GM18870 (cell line): Measurements from ENCODE around the gene C22orf23.
"Not testable (repeated sequence)": the region's sequence is repeated elsewhere in the genome, so short reads cannot be mapped to it uniquely, and the experiment has no call there.

Experiments
- ATAC-seq: cut with Tn5 transposase; IDR thresholded peaks from one replicate; pipeline ENCODE4 v1.9.1; 2021; ENCODE audit warnings: moderate library complexity; ENCODE audit not compliant: unreplicated experiment

The C22orf23 gene

DNA sequence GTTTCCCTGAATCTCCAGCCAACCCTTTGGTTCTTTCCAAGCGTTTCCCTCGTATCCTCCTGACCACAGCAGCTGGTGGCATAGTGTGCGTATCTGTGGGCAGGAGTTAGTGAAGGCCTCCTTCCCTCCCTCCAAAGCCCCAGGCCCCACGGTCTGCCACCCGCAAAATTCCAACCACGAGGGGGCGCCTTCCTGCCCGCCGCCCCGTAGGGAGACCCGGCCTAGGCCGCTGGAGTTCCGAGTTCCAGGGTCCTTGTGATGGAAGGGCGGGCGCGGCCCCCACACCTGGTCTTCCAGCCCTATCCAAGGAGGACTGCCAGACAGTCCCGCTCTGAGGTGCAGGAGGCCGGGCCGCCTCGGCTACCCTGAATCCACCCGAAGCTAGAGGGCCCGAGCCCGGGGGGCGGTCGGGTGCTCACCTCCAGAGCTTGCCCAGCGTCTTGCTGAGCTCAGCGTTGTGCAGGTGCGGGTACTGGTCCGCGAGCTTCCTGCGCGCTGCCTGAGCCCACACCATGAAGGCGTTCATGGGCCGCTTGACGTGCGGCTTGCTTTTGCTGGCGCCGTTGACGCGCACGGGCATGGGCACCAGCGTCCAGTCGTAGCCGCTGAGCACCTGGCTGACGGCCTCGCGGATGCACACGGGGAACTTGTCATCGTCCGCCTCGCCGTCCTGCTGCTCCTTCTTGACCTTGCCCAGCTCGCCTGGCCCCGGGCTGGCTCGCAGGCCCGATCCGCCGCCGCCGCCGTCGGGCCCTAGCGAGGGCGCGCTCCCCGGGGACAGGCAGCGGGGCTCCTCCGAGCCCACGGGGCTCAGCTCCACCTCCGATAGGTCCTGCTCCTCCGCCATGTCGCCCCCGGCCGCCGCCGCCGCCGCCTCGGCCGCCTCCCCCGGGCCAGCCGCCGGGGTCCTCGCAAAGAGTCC lies 29.8 kb upstream of the C22orf23 start:
- ATAC-seq = no peak

DNA sequence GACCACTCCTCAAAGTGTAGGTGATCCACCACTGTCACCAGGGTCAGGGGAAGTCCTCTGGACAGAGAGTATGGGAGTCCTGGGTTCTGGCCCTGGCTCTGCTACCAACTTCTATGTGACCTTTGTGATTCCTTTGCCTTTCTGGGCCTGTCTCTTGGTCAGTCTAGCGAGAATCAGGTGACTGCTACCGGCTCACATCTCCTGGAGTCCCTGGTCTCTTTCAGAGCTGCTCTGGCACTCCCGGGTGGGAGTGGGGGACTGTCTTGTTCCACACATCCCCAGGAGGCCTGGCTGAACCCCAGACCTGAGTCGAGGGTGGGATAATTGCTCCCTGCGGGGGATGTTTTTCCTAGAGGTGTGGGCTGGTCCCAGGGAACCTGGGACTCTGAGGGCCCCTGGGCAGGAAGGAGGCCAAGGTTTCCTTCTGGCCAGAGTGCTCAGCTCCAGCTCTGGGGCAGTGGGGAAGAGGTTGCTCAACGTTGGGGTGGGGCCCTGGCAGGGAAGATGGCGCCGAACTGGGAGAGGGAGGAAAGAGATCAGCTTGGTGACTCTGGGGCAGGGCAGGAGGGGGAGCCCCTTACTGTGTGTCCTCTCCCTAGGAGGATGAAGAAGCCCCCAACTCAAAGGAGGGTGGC lies 28.9 kb upstream of the C22orf23 start:
- ATAC-seq = no peak

DNA sequence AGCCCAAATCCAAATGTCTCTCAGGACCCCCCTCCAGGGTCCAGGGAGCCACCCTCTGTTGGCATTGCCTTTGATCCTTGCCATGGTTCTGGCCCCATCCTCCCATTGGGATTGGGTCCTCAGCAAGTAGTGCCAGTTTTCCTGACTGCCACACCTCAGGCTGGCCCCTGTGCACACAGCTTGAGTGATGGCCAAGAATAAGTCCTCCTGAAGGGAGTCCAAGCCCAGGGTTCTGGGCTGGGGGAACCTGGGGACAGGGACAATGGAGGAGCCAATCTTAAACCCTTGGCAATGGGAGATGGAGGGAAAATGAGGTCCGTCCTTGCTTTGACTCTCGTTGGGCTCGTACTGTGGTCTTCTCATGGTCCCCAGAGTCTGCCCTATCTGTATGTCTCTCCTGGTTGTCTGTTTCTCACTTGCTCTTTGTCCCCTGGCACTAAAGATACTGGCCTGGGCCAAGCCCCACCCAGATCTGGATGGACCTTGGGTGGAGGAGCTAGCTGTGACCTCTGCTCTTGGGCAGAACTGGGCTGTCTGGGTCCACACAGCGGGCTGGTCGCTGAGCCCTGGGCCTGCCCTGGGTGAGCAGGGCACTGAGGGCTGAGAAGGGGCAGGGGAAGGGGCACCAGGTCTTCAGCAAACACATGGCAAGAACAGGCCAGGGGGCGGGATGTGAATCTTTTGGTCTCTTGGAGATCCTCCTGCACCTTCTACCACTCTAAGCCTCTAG lies 28.0 kb upstream of the C22orf23 start:
- ATAC-seq = no peak

DNA sequence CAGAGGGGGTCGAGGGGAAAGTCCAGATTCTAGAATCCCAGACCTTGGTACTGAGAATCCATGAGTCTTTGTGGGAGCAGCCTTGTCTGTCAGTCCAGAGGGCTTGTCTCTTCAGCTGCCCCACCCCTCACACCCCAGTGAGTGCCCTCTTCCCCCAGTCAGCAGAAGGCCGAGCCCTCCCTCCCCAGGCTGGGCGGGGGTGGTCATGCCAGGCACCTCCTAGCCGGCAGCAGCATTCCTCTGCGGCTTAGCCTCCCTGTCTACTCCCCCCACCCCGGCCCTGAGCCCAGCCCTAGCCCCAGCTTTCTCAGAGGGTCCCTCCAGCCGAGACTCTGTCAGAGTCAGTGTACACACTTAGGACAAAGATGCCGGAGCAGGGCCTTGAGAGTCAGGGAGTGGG lies 26.4 kb upstream of the C22orf23 start:
- no peak for ATAC-seq

DNA sequence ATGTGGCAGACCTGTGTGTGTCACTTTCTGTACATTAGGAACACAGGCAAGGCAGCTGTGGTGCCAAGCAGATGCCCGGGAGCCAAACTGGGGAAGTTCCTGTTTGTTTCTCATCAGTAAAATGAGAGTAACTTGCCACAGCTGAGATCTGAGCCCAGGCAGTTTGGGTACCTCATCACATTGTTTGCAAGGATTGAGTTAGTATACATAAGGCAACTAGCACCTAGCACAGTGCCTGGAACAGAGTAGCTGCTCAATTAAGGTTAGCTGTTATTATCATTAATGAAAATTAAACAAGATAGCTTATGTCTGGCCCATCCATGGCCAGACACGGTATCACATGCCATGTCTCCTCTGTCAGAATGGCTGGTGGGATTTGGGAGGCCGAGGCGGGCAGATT lies 23.1 kb upstream of the C22orf23 start:
- no peak for ATAC-seq

DNA sequence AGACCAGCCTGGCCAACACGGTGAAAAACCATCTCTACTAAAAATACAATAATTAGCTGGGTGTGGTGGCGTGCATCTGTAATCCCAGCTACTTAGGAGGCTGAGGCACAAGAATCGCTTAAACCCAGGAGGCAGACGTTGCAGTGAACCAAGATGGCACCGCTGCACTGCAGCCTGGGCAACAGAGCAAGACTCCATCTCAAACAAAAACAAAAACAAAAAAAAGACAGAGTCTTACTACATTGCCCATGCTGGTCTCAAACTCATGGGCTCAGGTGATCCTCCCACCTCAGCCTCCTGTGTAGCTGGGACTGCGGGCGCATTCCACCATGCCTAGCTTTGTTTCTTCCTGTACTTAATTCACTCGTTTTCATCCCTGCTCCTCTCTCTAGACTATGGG lies 22.6 kb upstream of the C22orf23 start:
- ATAC-seq = not testable (repeated sequence)

DNA sequence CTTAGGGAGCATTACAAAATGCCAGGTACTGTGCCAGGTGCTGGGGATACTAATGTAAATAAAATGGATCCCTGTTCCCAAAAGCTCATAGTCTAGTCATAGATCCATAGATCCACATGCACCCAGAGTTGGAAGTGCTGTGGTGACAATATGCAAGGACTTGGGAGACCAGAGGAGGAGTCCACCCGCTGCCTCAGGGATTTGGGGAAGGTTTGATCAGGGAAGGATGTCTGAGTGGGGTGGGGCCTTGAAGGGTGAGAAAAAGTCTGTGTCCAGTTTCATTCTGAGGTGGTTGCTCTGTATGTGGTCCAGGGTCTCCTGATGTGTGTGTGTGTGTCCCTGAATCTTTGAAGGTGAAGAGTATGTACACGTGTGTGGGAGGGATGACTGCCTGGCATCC lies 21.8 kb upstream of the C22orf23 start:
- ATAC-seq = no peak

DNA sequence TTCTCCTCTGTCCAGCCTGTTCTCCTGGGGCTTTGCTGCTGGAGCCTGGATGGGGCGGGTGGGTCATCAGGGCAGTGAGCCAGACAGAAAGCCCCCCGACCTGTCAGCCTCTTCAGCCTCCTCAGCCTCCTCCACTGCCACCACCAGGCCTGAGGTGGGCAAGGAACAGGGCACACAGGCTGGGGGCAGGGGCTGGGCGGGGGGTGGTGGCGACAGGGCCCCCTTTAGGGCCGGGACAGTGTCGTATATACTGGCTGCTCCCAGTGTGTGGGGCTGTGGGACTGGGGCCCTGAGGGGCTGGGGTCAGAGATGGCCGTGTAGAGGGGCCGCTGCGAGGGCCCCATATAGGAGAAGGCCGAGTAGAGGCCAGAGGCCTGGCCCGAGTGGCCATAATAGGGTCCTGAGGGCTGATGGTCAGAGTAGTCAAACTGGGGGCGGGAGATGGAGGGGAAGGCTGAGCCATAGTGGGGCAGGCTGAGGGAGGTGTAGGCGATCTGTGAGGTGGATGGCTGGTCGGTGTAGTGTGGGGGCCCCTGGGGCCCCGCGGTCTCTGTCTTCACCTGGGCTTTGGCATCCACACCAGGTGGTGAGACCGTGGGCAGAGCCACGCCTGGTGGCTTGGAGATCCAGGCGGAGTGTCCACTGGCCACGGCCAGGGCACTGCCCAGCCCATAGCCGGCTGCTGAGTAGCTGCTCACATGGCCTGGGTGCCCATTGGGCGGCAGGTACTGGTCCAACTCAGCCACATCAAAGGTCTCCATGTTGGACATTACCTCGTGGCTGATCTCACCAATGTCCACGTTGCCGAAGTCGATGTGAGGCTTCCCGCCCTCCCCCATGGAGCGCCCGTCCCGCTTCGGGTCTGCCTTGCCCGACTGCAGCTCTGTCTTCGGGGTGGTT lies 20.1 kb upstream of the C22orf23 start:
- no peak for ATAC-seq

DNA sequence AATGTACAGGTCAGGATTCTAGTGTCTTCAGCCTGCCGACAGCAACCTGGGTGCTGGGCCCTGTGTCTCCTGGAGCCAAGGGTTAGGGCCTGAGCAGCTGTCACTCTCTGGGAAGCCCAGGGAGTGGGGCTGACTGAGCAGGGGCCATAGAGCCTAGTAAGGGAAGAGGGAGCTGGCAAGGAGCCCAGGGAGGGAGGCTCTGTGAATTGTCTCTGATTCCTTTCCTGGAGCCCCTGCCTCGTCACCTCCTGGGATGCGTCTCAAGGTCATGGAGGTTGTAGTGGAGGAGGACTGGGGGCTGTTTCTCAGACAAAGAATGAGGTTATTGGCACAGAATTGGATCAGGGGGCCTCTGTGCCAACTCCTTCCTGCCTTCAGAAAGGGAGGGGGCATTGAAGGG lies 19.1 kb upstream of the C22orf23 start:
- no peak for ATAC-seq

DNA sequence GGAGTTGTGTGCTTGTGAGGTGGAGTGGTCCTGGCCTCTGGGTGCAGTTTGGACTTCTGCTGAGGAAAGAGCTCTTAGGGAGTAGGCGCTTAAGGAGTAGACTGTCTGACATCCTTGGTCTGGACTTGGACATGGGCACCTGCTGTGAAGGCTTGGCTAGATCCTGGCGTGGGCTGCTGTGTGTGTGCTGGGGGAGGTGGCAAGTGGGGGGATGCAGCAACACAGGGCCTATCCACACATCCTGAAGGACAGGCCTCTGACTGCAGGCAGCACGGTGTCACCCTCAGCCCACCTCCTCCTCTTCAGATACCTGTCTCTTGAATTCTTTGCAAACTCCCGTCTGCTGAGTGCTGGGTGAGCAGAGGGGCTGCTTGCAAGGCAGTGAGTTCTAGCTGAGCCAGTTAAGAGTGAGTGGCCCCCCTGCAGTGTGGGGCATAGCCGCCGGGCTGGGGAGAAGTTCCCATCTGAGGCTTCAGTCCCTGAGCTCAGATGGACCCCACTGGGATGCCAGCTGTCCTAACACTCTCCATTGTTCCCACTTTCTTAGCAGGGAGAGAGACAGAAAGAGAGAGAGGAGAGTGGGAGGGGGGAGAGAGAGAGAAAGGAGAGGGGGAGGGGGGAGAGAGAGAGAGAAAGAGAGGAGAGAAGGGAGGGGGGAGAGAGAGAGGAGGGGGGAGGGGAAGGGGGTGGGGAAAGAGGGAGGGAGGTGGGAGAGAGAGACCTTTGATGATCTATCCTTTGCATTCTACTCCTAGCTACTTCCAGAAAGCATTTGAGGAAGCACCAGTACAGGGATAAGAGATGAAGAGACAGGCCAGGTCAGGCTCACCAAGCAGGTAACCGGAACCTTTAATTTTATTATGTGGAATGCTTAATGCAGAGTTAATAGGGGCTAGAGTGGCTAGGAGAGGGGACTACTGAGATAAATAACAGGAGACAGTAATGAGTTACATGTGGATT lies 18.4 kb upstream of the C22orf23 start:
- no peak for ATAC-seq

DNA sequence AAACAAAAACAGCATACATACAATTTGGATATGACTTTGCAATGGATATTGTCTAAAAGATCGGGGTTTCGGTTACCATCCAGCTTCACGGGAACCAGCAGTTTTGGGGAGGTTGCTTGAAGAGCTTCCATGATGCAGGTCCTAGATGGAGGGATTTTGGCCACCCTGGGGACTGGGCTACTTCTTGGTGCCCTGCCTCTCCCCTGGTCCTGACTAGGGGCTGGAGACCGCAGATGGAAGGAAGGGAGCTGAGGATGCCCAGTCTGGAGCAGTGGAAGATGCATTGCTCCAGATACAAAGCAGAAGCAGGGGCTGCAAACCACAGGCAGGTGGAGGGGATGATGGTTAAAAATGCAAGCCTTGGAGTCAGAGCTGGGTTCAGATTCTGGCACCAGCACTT lies 17.5 kb upstream of the C22orf23 start:
- ATAC-seq = no peak

DNA sequence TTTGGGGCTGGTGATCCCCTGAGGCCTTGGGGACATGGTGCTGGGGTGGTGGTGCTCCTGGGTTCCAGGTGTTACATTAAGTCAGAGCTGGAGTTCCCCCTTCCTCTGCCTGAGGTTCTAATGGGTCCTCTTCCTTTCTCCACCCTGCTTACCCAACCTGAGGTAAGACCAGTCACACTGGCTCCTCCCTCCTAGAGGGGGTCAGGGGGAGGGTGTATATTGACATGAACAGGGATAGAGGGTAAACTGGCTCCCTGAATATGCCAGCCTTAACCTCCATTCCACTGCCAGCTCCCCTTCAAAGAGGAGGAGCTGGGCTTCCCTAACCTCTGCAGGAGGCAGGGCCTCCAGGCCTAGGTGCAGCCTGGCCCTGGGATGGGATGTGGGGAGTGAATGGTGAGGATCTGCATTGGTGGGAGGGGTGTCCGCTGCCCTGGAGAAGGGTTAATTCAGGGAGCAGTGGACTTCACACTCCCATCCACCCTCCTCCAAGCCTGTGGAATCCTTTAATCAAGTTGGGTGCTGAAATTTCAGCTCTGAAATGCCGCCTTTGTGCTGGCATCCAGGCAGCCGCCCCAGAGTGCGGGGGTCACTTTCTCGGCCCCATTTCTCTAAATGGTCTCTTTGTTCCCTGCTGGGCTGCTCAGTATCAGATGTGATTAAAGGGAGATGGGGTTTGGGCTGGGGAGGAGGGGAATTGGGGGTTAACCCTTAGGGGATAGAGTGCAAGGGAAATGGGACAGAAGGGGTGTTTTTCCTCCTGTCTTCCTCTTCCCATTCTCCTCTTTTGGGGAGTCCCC lies 15.3 kb upstream of the C22orf23 start:
- ATAC-seq = no peak

DNA sequence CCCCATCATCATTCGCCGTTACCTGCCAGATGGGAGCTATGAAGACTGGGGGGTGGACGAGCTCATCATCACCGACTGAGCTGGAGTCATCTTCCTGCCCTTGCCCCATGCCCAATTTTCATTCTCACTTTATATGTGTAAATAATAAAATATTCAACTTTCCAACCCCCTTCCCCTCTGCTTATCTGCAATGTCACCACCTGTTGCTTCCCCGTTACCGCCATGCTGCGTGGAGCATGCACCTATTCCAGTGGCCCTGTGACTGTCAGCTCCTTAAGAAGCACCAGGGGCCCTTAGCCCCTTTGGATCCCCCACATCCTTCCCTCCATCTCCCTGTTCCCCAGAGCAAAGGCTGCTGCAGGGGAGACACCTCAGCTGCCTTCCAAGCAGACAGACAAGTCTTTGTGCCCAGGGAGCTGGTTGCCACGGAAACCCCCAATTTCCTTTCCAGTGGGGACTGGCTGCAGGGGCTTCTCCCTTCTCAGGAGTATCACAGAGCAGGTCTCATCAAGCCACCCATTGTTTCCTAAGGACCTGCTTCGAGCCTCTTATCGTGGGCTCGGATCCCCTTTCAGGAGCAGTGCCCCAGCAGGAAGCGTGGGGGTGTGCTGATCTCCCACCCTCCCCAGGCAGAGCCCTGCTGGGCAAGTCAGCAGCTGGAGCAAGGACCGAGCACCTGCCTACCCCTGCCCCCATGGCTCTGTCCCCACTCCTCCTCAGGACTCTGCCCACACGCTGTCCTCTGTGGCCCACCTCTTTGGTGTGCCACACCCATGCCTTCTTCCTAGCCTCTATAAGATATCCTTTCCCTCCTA lies 14.4 kb upstream of the C22orf23 start:
- no peak for ATAC-seq

DNA sequence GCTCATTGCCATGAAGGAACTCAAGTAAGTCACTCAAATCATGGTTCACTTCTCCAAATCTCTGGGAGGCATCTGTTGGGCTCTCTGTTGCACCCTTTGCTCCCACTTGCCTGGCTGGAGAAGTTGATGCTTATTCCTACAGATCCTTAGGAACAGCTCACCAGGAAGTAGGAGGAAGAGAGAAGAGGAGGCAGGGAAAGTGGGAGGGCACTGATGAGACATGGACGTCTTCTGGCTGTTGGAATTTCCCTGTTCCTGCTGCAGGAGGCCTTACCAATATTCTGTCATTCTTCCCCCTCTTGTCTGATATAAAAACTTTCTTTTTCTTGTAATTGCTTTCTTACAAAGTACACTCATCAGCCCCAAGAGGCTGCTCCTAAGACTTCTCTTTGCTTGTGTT lies 13.7 kb upstream of the C22orf23 start:
- ATAC-seq = no peak

DNA sequence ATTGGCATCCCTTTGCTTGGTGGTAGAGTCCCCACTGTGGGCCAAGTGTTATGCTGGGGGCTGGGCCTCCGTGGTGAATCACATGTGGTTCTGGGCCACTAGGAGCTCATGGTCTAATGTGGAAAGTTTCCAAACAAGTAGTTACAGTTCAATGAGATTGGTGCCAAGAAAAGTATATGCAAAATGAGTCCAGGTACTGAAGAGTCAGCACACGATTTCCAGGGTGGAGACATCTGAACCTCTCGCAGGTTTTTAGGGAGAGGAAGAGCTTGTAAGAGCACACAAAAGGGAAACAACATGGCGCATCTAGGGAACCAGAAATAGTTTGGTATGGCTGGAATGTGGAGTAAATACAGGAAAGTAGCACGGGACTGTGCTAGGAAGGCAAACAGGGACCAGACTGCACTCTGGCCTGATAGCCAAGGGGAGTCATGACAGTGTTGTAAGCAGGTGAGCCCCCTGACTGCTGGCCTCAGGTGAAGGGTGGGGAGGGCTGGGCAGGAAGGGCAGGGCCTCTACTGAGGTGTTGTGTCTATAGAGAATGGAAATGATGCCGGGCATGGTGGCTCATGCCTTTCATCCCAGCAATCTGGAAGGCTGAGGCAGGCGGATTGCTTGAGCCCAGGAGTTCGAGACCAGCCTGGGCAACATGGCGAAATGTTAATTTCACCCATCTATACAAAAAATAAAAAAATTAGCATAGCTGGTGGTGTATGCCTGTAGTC lies 12.7 kb upstream of the C22orf23 start:
- no peak for ATAC-seq

DNA sequence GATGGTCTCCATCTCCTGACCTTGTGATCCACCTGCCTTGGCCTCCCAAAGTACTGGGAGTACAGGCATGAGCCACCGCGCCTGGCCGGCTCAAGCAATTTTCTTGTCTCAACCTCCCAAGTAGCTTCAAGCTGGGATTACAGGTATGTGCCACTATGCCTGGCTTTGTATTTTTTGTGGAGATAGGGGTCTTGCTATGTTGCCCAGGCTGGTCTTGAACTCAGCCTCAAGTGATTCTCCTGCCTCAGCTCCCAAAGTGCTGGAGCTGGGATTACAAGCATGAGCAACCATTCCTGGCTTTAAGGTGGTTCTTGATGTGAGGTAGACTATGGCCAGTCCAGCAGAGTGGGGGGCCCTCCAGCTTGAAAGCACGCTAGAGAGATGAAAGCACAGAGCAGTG lies 7.7 kb upstream of the C22orf23 start:
- ATAC-seq = no peak

DNA sequence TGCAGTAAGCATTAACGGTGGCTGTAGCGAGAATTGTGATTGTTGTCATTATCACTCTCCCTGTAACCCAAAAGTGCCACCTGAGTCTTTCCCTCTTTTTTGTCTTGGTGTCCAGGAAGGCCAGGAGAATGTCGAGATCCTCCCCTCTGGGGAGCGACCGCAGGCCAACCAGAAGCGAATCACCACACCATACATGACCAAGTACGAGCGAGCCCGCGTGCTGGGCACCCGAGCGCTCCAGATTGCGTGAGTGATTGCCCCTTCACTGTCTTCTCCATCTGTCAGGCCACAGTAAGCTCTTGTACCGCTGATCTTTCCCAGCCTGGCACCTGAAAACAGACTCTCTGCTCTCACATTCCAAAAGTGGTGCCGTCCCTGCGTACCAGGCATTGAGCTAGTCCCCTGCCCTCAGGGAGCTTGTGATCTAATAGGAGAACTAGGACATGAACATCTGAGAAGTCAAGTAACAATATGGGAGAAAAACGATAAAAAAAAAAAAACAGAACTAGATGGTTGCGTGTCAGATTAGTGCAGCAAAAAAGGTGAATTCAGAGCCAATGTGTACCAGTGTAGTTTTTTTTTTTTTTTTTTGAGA lies 5.9 kb upstream of the C22orf23 start:
- ATAC-seq = no peak
